Bronchus fibroblast of lung (primary cell): ENCODE results near the gene EXD3. TPM values are rescaled to one million over a fixed set of nuclear protein-coding genes. Genes with fewer than 3 reads are reported as not detected.

ENCODE experiments used
- total RNA-seq: library from RNA; depleted of rRNA; stranded (reverse); fragments of >200 nt; gene quantifications from 2 replicates; pipeline ENCODE4 v1.2.3, GENCODE V29; 2015

The EXD3 gene, protein sequence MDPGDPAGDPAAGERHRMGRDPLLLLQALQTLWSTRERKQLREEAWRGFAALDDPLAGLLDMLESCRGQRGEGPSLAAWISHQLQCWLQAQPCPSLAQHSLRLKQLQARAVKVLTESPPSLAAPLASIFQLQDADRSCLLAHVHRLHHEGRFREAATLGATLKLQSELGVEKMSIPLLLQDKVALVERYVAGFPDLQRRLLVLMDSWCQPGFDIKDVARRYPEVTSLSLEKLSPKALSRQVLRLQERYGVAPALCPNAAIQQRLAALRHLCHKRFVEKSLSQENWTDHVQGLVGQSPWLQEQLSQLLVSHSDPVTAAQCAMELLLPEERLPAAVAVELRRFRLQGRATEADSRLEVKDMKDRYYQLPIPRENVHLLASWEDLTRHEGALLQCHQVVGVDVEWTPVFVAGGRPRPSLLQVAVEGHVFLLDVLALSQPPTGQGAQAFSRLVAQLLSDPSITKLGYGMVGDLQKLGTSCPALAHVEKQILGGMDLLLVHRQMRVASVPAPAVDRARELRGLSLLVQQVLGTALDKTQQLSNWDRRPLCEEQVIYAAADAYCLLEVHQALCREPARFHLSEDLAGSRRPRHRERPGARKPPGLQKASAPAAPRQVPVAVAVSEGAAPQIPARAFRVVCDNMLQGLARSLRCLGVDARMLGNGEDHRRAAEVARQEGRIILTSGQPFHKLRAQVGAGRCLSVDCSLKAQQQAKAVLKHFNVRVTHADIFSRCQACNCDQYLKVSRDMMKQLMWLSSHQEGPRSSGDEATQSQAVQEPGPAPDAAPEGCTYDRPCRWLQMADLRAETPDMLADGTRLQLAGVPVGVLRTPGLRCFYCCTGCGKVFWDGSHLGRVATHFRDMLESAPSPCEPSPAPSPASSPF
- total RNA-seq = 10.9 and 11.1 TPM in 2 replicates

DNA sequence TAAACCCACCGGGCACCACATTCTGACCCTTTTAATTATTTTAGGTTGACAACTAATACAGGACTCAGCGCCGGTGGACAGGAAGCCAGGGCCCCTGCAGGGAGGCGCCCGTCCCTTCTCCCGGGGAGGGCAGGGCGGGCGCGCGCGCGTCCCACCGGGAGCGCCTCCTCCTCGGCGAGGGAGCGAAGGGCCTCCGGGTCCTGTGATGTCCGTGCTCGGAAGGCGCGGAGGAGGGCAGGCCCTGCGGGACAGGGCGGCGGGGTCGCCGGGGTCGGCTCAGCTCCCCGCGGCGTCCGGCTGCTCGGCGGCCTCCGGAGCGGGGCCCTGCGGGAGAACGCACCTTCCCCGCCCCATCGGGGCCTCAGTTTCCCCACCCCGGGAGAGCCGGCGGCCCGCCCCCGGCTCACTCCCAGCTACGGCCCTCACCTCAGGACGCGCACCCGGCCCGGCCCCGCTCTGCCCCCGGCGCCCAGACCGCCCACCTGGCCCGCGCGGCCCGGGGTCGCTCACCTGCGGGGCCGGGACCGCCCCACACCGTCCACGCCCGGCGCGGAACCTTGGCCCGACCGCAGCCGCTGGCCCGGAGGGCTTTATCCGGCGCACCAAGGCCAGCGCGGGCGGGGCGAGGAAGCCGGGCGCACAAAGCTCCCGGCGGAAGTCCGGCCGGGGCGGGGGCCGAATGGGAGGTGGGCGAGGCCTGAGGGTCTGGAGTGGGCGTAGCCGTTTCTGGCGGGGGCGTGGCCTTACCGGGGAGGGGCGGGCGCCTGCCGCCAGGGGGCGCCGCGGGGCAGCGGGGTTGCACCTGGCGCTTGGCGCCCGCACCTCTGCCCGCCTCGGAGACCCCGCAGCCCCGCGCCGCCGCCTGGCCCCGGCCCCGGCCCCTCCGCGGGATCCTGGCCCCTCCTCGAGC is at the start of gene EXD3, which contains the start of gene NOXA1:
Gene EXD3 (minus strand): TSS at position 559 of the 910 bp plus-strand sequence. CDS start 27,805 bp downstream, outside the sequence.
Gene NOXA1 (plus strand): TSS at position 790 of the 910 bp plus-strand sequence. CDS start 137 bp downstream, outside the sequence.

GRCh38 chr9:137459152-137459600 is 36.2 kb upstream of the EXD3 start, which contains the start of gene NSMF:
Gene NSMF (minus strand): TSS chr9:137459334. CDS start chr9:137459102, 232 bp downstream.

GRCh38 chr9:137441289-137441934 is 18.4 kb upstream of the EXD3 start, which contains the start of gene ENTPD8:
Gene ENTPD8 (minus strand): TSS chr9:137441357. CDS start chr9:137438285, 3,072 bp downstream.

GRCh38 chr9:137302118-137302448 is 120.9 kb downstream of the EXD3 start, which contains the start of gene NRARP:
Gene NRARP (minus strand): TSS chr9:137302271. CDS start chr9:137301928, 343 bp downstream.

DNA sequence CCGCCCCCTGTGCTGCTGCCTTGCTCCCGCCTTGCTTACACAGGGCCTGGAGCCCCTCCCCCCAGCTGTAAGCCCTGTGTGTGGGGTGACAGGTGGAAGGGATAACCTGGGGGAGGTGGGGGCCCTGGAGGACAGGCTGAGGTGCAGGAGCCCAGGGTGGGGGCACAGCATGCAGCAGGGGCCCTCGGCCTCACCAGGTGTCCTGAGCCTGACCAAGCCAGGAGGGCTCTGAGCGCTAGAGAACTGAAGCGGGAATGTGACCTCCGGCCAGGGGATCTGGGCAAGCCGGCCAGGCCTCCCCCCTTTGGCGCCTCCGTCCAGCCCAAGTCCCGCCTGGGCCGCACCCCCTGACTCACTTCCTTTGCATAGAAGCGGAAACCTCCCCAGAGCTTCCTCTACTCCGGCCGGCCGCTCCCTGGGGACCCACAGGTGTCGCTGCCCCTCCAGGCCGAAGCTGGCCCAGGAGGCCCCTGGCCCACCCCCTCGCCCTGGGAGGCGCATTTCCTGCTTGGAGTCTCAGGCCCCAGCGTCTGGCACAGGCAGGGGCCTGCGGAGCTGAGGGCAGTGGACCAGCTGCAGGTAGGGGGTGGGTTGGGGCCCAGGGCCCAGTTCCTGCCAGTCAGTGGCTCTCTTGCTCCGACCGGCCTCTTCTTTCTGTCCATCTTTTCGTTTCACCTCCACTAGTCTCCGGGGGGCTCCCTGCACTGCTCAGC is 145.5 kb downstream of the EXD3 start, which contains the start of gene TOR4A:
Gene TOR4A (plus strand): TSS at position 398 of the 713 bp plus-strand sequence. CDS start 964 bp downstream, outside the sequence.

Other genes starting within 250 kb of the EXD3 start
- gene ANAPC2, start 234.6 kb downstream of the EXD3 start, total RNA-seq = 10.3 and 15.3 TPM in 2 replicates
- gene SSNA1, start 234.5 kb downstream of the EXD3 start, total RNA-seq = 75.8 and 84.9 TPM in 2 replicates
- gene TPRN, start 222.4 kb downstream of the EXD3 start, total RNA-seq = 6.1 and 6.4 TPM in 2 replicates
- gene TMEM203, start 217.5 kb downstream of the EXD3 start, total RNA-seq = 43.1 and 47.9 TPM in 2 replicates
- 14.9 and 16.8 TPM in 2 replicates for gene NDOR1, start 217.5 kb downstream of the EXD3 start, total RNA-seq
- 0.50 and 1.2 TPM in 2 replicates for gene RNF208, start 200.9 kb downstream of the EXD3 start, total RNA-seq
- gene CYSRT1, start 198.0 kb downstream of the EXD3 start, total RNA-seq = 0.74 and 1.2 TPM in 2 replicates
- under 0.01 TPM in 1 of 2 replicates, not detected in the other for gene RNF224, start 195.7 kb downstream of the EXD3 start, total RNA-seq
- not detected in 2 replicates for gene SLC34A3, start 192.3 kb downstream of the EXD3 start, total RNA-seq
- gene TUBB4B, start 181.9 kb downstream of the EXD3 start, total RNA-seq = 795 and 833 TPM in 2 replicates
- not detected in 2 replicates for gene STPG3, start 171.9 kb downstream of the EXD3 start, total RNA-seq
- gene NELFB, start 167.8 kb downstream of the EXD3 start, total RNA-seq = 55.9 and 59.2 TPM in 2 replicates
- 33.9 and 36.5 TPM in 2 replicates for gene TOR4A, start 145.4 kb downstream of the EXD3 start, total RNA-seq
- gene NRARP, start 120.9 kb downstream of the EXD3 start, total RNA-seq = 0.45 and 1.7 TPM in 2 replicates
- 0.15 and 0.17 TPM in 2 replicates for gene NOXA1, start 231 bp upstream of the EXD3 start, total RNA-seq
- not detected in 2 replicates for gene ENTPD8, start 18.2 kb upstream of the EXD3 start, total RNA-seq
- 33.1 and 36.1 TPM in 2 replicates for gene NSMF, start 36.2 kb upstream of the EXD3 start, total RNA-seq
- under 0.01 and 0.50 TPM in 2 replicates for gene PNPLA7, start 127.2 kb upstream of the EXD3 start, total RNA-seq
- 87.4 and 91.1 TPM in 2 replicates for gene MRPL41, start 128.7 kb upstream of the EXD3 start, total RNA-seq
- gene DPH7, start 155.8 kb upstream of the EXD3 start, total RNA-seq = 25.9 and 27.7 TPM in 2 replicates
- gene ZMYND19, start 167.3 kb upstream of the EXD3 start, total RNA-seq = 22.6 and 24.7 TPM in 2 replicates
- gene ARRDC1, start 182.5 kb upstream of the EXD3 start, total RNA-seq = 20.7 and 21.9 TPM in 2 replicates
- gene EHMT1, start 195.8 kb upstream of the EXD3 start, total RNA-seq = 47.4 and 55.1 TPM in 2 replicates